Vagina (tissue), 2 donors: ENCODE results near the gene ATPAF2. TPM values are rescaled to one million over a fixed set of nuclear protein-coding genes. Genes with fewer than 3 reads are reported as not detected.

ENCODE experiments used
- DNase-seq, 2 donors: peaks; one replicate each; pipeline ENCODE4 v3.0.0-alpha.2; 2017; ENCODE audit errors: extremely low spot score in 2 of 2
- H3K27ac ChIP-seq: fragments of 200-600 bp; sonication (generic); one replicate; pipeline ENCODE4 v1.5.1; 2019
- H3K27me3 ChIP-seq: fragments of 200-600 bp; sonication (generic); one replicate; pipeline ENCODE4 v1.5.1; 2019
- H3K36me3 ChIP-seq, 2 donors: fragments of 200-600 bp; sonication (generic); one replicate each; pipeline ENCODE4 v1.5.1; 2017 to 2019
- H3K4me1 ChIP-seq: fragments of 200-600 bp; sonication (generic); one replicate; pipeline ENCODE4 v1.5.1; 2019
- H3K4me3 ChIP-seq, 2 donors: fragments of 200-600 bp; sonication (generic); 1 replicate in 1 of 2; 2 replicates in 1 of 2; pipeline ENCODE4 v1.5.1; 2016 to 2019
- H3K9me3 ChIP-seq: fragments of 200-600 bp; sonication (generic); one replicate; pipeline ENCODE4 v1.5.1; 2019
- CTCF ChIP-seq, 3 experiments: fragments of 450-650 bp in 2 of 3; fragments of 200-600 bp in 1 of 3; sonication (generic) in 1 of 3; IDR thresholded peaks; one replicate each; pipeline ENCODE4 v1.5.1; 2017 to 2019; ENCODE audit warnings: antibody characterized with exemption in 3 of 3, mild to moderate bottlenecking in 2 of 3, moderate library complexity in 2 of 3
- POLR2A ChIP-seq, 2 donors: fragments of 450-650 bp; IDR thresholded peaks; one replicate each; pipeline ENCODE4 v1.6.1; 2017; ENCODE audit warnings: antibody characterized with exemption in 2 of 2, mild to moderate bottlenecking in 2 of 2, moderate library complexity in 2 of 2
- POLR2AphosphoS5 ChIP-seq, 2 donors: sonication (generic); formaldehyde crosslinking; IDR thresholded peaks; one replicate each; pipeline ENCODE4 v1.9.0; 2017; ENCODE audit warnings: antibody characterized with exemption in 2 of 2, mild to moderate bottlenecking in 2 of 2, low read depth in 1 of 2; ENCODE audit not compliant: insufficient read depth in 1 of 2
- intact Hi-C: fragments of 100-400 bp; cut with DNase I; formaldehyde crosslinking; loops from one replicate; pipeline ENCODE4 v1.15.1; 2023
- total RNA-seq: library from RNA; depleted of rRNA; stranded (reverse); fragments of >200 nt; gene quantifications from one replicate; pipeline ENCODE4 v1.2.3, GENCODE V29; 2016

ATPAF2 gene
- total RNA-seq, 1 donor from 2014 or later: 15.5 TPM

- peaks cover 8% of the 10 kb centered on the region for H3K4me1 ChIP-seq
- no peaks in the 10 kb centered on the region for H3K27me3 ChIP-seq
- H3K4me3 ChIP-seq: no peak overlapping the region
- DNase-seq: no peak
- no peaks in the 10 kb centered on the region for H3K9me3 ChIP-seq
- intact Hi-C loops: no loop called here
- H3K27ac ChIP-seq: no peak overlapping the region
- TF ChIP-seq POLR2A (IDR thresholded peaks at IDR 0.05): no peak
- no peak for TF ChIP-seq POLR2AphosphoS5 (IDR thresholded peaks at IDR 0.05; ENCODE audit: insufficient read depth in 1 of 2, low read depth in 1 of 2)
- no peak for TF ChIP-seq CTCF (IDR thresholded peaks at IDR 0.05)
- peaks cover 0 to 18% of the 10 kb centered on the region in 2 donors for H3K36me3 ChIP-seq
Measured at GRCh38 chr17:18028114-18028951, 10.6 kb downstream of the ATPAF2 start.

GRCh38 chr17:18027280-18027679, 11.7 kb downstream of the ATPAF2 start:
- Histone ChIP-seq H3K27me3 (no peaks in the 10 kb centered on the region), H3K36me3 (peaks cover 0 to 18% of the 10 kb centered on the region in 2 donors), H3K27ac (no peak overlapping the region), H3K9me3 (no peaks in the 10 kb centered on the region), H3K4me3 (no peak overlapping the region), H3K4me1 (no peaks in the 10 kb centered on the region)
- no peak for DNase-seq
- intact Hi-C loops: no loop called here
- TF ChIP-seq POLR2AphosphoS5 (IDR thresholded peaks at IDR 0.05; ENCODE audit: insufficient read depth in 1 of 2, low read depth in 1 of 2) (no peak), POLR2A (IDR thresholded peaks at IDR 0.05) (no peak), CTCF (IDR thresholded peaks at IDR 0.05) (no peak)

GRCh38 chr17:18025945-18026776, 12.8 kb downstream of the ATPAF2 start:
- no peaks in the 10 kb centered on the region for H3K27me3 ChIP-seq
- DNase-seq: no peak
- no peaks in the 10 kb centered on the region for H3K9me3 ChIP-seq
- no peak overlapping the region for H3K4me3 ChIP-seq
- H3K36me3 ChIP-seq: peaks cover 0 to 25% of the 10 kb centered on the region in 2 donors
- H3K4me1 ChIP-seq: no peaks in the 10 kb centered on the region
- intact Hi-C loops: no loop called here
- H3K27ac ChIP-seq: no peak overlapping the region
- TF ChIP-seq POLR2AphosphoS5 (IDR thresholded peaks at IDR 0.05; ENCODE audit: insufficient read depth in 1 of 2, low read depth in 1 of 2): no peak
- no peak for TF ChIP-seq POLR2A (IDR thresholded peaks at IDR 0.05)
- no peak for TF ChIP-seq CTCF (IDR thresholded peaks at IDR 0.05)

- Histone ChIP-seq H3K27me3 (no peaks in the 10 kb centered on the region), H3K4me1 (no peaks in the 10 kb centered on the region), H3K9me3 (no peaks in the 10 kb centered on the region), H3K27ac (no peak overlapping the region), H3K36me3 (peaks cover 0 to 29% of the 10 kb centered on the region in 2 donors), H3K4me3 (no peak overlapping the region)
- TF ChIP-seq POLR2A (IDR thresholded peaks at IDR 0.05): no peak
- intact Hi-C loops: no loop called here
- no peak for DNase-seq
Measured at GRCh38 chr17:18025241-18025944, 13.6 kb downstream of the ATPAF2 start.

- no peak for DNase-seq
- Histone ChIP-seq H3K27ac (no peak overlapping the region), H3K4me1 (no peaks in the 10 kb centered on the region), H3K9me3 (no peaks in the 10 kb centered on the region), H3K4me3 (no peak overlapping the region), H3K36me3 (peaks cover 0 to 18% of the 10 kb centered on the region in 2 donors), H3K27me3 (no peaks in the 10 kb centered on the region)
- no peak for TF ChIP-seq POLR2AphosphoS5 (IDR thresholded peaks at IDR 0.05; ENCODE audit: insufficient read depth in 1 of 2, low read depth in 1 of 2)
- TF ChIP-seq POLR2A (IDR thresholded peaks at IDR 0.05): no peak
- no peak for TF ChIP-seq CTCF (IDR thresholded peaks at IDR 0.05)
- intact Hi-C loops: no loop called here
Measured at GRCh38 chr17:18021372-18021771, 17.6 kb downstream of the ATPAF2 start.
